GM19438 (cell line): ENCODE data around the gene HEXD.

Source experiments
- ATAC-seq: cut with Tn5 transposase; IDR thresholded peaks from one replicate; pipeline ENCODE4 v1.9.1; 2021; ENCODE audit warnings: low read depth; ENCODE audit not compliant: unreplicated experiment

The HEXD gene

GRCh38 chr17:82412535-82413520 lies 5.3 kb upstream of the HEXD start:
- ATAC-seq: no peak

- no peak for ATAC-seq
Measured at GRCh38 chr17:82414548-82415281, 3.4 kb upstream of the HEXD start.

- no peak for ATAC-seq
Measured at GRCh38 chr17:82415336-82415735, 2.8 kb upstream of the HEXD start.

GRCh38 chr17:82415786-82416185 lies 2.4 kb upstream of the HEXD start:
- ATAC-seq: no peak

GRCh38 chr17:82416264-82416663 lies 1.9 kb upstream of the HEXD start:
- no peak for ATAC-seq

- no peak for ATAC-seq
Measured at GRCh38 chr17:82416771-82417170, 1.4 kb upstream of the HEXD start.

GRCh38 chr17:82419540-82419939 lies 1.4 kb downstream of the HEXD start:
- no peak for ATAC-seq

- ATAC-seq: no peak
Measured at GRCh38 chr17:82424001-82424862, 6.1 kb downstream of the HEXD start.

- ATAC-seq: no peak
Measured at GRCh38 chr17:82424863-82425159, 6.7 kb downstream of the HEXD start.

GRCh38 chr17:82428546-82428945 lies 10.4 kb downstream of the HEXD start:
- ATAC-seq: no peak

- ATAC-seq: no peak
Measured at GRCh38 chr17:82429824-82430223, 11.7 kb downstream of the HEXD start.

GRCh38 chr17:82432017-82432416 lies 13.9 kb downstream of the HEXD start:
- no peak for ATAC-seq

- no peak for ATAC-seq
Measured at GRCh38 chr17:82433560-82434215, 15.5 kb downstream of the HEXD start.

GRCh38 chr17:82434216-82434565 lies 16.0 kb downstream of the HEXD start:
- ATAC-seq: no peak

GRCh38 chr17:82435103-82435502 lies 17.0 kb downstream of the HEXD start:
- ATAC-seq: no peak

- ATAC-seq: no peak
Measured at GRCh38 chr17:82435601-82436583, 17.7 kb downstream of the HEXD start.

- ATAC-seq: no peak
Measured at GRCh38 chr17:82436601-82437324, 18.6 kb downstream of the HEXD start.

- no peak for ATAC-seq
Measured at GRCh38 chr17:82437325-82437668, 19.1 kb downstream of the HEXD start.
